ENCODE measurements around the gene SVBP.
"Not testable (repeated sequence)": the region's sequence is repeated elsewhere in the genome, so short reads cannot be mapped to it uniquely, and the experiment has no call there.

GRCh38 chr1:42856554-42856953 is 39.4 kb upstream of the SVBP start:
- TF ChIP-seq HDGF (IDR thresholded peaks at IDR 0.05; ENCODE audit: borderline replicate concordance); TARDBP (IDR thresholded peaks at IDR 0.05); FOXA1 (IDR thresholded peaks at IDR 0.05); LEF1 (IDR thresholded peaks at IDR 0.05; ENCODE audit: borderline replicate concordance); FOXM1 (IDR thresholded peaks at IDR 0.05; ENCODE audit: borderline replicate concordance); SP1 (IDR thresholded peaks at IDR 0.05); BHLHE40 (IDR thresholded peaks at IDR 0.05; ENCODE audit: borderline replicate concordance); ZNF384 (IDR thresholded peaks at IDR 0.05): not testable (repeated sequence)

Data from HEK293T (cell line).